NCI-H82 (cell line): Measurements from ENCODE around the gene HTN3.
"Not testable (repeated sequence)": the region's sequence is repeated elsewhere in the genome, so short reads cannot be mapped to it uniquely, and the experiment has no call there.

Experiments
- DNase-seq: peaks from one replicate; lab custom pipeline; 2025; lab: John Stamatoyannopoulos, UW

HTN3 gene

DNA sequence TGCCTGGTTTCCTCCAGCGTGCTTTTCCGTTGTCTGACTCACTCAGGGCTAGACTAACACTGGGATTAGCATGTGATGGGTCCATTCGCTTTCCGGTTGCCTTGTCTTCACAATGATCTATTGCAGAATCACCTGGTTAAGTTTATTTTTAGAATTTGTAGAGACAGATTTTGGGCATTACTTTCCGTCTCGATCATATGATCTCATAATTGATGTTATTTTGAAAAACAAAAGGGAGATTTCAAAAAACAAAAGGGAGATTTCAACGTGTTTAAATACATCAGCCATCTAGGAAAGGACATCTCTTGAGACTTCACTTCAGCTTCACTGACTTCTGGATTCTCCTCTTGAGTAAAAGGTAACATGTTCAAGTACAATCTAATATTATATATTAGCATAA lies at the start of gene HTN3:
TSS of gene HTN3 (plus strand) at position 301 of the 400 bp plus-strand sequence. CDS start 2,282 bp downstream, outside the sequence.
- not testable (repeated sequence) for DNase-seq

DNA sequence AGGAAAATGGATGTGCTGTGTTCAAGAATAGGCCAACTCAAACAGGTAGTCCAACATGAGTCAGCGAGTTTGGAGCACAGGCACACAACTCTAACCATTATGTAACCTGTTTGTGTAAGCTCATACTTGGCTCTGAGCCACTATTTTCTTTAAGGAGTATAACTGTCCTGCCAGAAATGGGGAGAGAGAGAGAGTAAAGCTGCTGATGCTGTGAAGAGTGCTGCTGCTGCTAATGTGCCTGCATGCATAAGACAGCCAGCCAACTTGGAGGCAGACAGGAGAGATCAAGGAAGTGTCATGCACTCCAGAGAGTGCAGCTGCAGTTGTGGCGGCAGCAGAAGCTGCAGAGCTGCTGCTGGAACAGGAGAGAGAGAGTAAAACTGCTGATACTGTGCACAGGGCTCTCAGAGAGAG lies 44.2 kb upstream of the HTN3 start:
- DNase-seq = peak; percentile 19

DNA sequence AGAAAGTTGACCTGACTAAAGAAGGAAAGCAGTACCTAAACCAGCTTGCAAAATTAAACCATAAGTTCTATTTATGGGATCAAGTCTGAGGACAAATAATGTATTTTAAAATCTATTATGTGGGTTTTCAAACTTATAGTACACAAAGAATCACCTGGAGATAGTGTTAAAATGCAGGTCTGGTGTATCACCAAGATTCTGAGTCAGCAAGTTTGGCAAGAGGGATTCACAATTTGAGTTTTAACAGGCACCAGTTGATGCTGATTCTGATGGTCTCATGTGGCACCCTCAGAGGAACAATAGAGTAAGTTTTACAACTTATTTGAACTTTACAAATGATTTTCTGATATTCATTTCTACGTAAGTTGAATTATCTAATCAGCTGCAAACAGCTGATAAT lies 41.6 kb upstream of the HTN3 start:
- no peak for DNase-seq

DNA sequence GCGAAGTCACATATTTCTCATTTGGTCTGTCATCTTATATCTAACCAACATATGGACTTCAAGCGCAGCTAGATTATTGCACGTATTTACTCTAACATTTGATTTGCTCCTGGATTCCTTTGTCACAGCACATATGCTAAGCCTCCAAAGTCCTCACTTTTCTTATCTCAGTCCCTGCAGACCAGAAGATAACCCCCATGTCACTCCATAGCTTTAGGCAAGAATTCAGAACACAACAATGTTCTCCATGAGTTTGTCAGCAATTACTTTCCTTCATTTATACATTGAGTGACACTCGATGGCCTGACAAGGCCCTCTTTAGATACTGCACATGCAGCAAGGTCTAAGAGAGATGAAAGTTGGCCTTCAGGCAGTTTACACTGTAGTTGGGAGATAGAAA lies 37.2 kb upstream of the HTN3 start:
- DNase-seq = no peak

DNA sequence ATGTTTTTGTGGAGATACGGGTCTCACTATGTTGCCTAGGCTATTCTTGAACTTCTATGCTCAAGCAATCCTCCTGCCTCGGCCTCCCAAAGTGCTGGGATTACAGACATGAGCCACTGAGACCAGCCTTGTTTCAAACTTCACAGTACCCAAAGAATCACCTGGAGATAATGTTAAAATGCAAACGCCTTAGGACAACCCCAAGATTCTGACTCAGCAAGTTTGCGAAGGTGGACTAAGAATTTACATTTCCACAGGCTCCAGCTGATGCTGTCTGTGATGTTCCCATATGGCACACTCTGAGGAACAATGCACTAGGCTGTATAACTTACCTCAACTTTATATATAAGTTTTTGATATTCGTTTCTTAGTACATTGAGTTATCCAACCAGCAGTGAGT lies 33.5 kb upstream of the HTN3 start:
- DNase-seq = no peak

DNA sequence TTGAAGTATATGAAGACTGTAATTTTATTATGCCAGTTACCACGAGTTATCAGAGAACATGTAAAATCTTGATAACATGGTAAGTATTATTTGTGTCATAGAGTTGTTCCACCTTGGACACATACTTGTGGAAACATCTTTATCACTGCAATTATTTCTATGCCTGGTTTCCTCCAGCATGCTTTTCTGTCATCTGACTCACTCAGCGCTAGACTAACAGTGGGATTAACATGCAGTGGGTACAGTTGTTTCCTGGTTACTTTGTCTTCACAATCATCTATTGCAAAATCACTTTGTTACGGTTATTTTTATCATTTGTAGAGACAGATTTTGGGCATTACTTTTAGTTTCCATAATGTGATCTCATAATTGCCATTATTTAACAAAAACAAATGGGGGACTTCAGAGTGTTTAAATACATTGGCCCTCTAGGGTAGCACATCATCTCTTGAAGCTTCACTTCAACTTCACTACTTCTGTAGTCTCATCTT lies 32.7 kb upstream of the HTN3 start, which contains the start of gene STATH:
TSS of gene STATH (plus strand) at position 441 of the 491 bp plus-strand sequence. CDS start 2,472 bp downstream, outside the sequence.
- no peak for DNase-seq

DNA sequence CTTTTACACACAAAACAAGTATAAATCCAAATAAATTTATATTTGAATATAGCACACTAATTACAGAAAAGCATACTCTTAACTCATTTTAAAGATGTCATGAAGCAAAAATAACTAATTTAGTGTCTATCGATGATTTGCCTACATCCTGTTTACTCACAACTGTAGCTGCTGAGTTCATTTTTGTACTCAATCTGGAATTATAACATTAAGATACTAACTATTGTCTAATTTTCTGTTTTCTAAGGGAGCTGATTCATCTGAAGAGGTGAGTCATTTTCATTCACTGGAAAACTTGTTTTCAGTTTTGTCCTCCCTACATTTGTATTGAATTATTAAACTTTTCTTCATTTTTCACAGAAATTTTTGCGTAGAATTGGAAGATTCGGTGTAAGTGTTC lies 28.8 kb upstream of the HTN3 start:
- DNase-seq = no peak

DNA sequence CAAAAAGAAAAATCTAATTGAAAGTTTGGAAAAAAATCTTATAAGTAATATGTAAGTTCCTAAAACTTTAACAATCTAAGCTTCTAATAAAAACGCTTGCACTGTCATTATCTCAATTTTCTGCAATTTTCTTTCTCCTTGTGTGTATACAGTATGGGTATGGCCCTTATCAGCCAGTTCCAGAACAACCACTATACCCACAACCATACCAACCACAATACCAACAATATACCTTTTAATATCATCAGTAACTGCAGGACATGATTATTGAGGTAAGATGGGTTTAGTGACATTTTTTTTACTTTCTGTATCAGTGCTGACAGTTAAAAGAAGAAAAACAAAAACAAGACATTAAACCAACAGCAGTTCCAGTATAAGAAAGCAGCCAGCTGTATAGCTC lies 27.5 kb upstream of the HTN3 start:
- DNase-seq = no peak

DNA sequence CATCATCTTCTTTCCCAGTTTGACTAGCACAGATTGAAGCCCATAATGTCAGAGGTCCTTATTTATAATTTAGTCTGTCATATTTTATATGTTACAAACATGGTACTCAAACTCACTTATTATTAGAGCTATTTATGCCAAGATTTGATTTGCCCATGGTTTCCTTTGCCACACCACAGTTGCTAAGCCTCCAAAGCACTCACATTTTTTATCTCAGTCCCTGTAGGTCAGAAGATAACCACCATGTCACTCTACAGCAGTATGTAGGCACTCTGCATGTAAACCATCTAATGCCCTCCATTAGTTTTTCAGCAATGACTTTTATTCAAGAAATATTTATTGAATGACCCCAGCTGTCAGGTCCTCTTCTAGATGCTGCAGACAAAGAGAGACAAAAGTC lies 25.8 kb upstream of the HTN3 start:
- no peak for DNase-seq

DNA sequence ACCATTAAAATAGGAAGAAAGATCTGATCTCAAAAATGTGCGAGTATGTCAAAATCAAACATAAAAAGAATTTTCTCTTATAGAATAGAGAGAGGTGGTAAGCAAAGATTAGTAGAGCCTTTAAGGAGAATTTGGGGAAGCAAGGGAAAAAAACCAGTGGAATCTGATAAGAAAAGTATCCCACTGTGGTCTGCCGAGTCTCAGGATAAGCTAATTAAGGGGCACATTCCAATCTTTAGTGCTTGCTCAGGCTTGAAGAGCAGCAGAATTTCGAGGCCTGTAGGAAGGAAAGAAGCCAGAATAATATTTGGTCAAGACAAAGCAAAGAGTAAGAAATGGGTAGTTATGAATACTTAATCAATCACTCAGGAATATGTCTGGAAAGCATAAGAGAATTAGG lies 19.5 kb upstream of the HTN3 start:
- no peak for DNase-seq

DNA sequence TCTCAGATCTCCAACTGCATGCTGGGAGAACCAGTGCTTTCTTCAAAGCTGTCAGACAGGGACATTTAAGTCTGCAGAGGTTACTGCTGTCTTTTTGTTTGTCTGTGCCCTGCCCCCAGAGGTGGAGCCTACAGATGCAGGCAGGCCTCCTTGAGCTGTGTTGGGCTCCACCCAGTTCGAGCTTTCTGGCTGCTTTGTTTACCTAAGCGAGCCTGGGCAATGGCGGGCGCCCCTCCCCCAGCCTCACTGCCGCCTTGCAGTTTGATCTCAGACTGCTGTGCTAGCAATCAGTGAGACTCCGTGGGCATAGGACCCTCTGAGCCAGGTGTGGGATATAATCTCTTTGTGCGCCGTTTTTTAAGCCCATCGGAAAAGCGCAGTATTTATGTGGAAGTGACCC lies 9.3 kb upstream of the HTN3 start:
- not testable (repeated sequence) for DNase-seq

DNA sequence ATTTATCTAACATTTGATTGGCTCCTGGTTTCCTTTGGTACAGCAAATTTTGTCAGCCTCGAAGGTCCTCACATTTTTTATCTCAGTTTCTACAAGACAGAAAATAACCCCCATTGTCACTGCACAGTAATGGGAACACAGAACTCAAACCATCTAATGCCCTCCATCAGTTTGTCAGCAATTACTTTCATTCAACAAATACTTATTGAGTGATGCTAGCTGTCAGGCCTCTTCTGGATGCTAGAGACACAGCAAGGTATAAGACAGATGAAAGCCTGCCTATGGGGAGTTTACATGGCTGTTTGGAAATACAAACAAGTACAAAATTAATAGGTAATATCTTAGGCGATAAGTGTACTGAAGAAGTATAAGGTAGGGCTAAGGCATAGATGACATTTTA lies 5.0 kb upstream of the HTN3 start:
- DNase-seq = no peak

DNA sequence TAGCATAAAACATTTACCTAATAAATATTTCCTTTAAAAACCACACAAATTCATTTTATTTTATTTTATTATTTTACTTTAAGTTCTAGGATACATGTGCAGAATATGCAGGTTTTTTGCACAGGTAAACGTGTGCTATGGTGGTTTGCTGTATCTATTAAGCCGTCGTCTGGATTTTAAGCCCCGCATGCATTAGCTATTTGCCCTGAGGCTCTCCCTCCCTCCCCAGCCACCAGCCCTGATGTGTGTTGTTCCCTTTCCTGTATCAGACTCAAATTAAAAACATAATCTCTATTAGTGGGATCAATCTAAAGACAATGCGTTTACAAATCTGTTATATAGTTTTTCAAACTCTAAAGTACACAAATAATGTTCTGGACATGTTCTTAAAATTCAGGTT lies 1.2 kb upstream of the HTN3 start:
- no peak for DNase-seq

DNA sequence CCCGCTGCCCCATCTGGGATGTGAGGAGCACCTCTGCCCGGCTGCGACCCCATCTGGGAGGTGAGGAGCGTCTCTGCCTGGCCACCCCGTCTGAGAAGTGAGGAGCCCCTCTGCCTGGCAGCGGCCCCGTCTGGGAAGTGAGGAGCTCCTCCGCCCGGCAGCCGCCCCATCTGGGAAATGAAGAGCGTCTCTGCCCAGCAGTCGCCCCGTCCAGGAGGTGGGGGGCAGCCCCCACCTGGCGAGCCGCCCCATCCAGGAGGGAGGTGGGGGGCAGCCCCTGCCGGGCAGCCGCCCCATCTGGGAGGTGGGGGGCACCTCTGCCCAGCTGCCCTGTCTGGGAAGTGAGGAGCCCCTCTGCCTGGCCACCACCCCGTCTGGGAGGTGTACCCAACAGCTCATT lies 9.3 kb downstream of the HTN3 start:
- DNase-seq = not testable (repeated sequence)

DNA sequence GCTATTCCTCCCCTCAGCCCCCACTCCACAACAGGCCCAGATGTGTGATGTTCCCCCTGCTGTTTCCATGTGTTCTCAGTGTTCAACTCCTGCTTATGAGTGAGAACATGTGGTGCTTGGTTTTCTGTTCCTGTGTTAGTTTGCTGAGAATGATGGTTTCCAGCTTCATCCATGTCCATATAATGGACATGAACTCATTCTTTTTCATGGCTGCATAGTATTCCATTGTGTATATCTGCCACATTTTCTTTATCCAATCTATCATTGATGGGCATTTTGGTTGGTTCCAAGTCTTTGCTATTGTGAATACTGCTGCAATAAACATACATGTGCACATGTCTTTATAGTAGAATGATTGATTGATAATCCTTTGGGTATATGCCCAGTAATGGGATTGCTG lies 11.7 kb downstream of the HTN3 start:
- not testable (repeated sequence) for DNase-seq

DNA sequence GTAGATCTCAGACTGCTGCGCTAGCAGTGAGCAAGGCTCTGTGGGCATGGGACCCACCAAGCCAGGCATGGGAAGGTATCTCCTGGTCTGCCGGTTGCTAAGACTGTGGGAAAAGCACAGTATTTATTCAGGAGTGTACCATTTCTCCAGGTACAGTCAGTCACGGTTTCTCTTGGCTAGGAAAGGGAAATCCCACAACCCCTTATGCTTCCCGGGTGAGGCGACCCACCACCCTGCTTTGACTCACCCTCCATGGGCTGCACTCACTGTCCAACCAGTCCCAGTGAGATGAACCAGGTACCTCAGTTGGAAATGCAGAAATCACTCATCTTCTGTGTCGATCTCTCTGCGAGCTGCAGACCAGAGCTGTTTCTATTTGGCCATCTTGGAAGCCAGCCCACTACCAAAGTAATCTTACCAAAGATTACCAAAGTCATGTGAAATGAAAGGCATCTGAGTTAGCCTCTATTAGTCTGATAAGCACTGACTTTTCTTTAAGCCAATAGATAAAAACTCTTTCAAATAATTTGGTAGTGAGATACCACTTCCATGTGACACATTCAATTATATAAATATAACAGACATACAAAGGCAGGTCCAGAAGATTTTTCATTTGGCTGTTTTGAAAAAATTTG lies 13.5 kb downstream of the HTN3 start:
- DNase-seq = no peak

DNA sequence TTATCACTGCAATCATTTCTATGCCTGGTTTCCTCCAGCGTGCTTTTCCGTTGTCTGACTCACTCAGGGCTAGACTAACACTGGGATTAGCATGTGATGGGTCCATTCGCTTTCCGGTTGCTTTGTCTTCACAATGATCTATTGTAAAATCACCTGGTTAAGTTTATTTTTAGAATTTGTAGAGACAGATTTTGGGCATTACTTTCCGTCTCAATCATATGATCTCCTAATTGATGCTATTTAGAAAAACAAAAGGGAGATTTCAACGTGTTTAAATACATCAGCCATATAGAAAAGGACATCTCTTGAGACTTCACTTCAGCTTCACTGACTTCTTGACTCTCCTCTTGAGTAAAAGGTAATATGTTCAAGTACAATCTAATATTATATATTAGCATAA lies 21.9 kb downstream of the HTN3 start, which contains the start of gene HTN1:
TSS of gene HTN1 (plus strand) at position 301 of the 400 bp plus-strand sequence. CDS start 2,639 bp downstream, outside the sequence.
- not testable (repeated sequence) for DNase-seq

DNA sequence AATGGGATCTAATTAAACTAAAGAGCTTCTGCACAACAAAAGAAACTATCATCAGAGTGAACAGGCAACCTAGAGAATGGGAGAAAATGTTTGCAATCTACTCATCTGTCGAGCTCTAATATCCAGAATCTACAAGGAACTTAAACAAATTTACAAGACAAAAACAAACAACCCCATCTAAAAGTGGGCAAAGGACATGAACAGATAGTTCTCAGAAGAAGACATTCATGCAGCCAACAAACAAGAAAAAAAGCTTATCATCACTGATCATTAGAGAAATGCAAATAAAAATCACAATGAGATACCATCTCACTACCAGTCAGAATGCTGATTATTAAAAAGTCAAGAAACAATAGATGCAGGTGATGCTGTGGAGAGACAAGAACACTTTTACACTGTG lies 28.3 kb downstream of the HTN3 start:
- DNase-seq = not testable (repeated sequence)

DNA sequence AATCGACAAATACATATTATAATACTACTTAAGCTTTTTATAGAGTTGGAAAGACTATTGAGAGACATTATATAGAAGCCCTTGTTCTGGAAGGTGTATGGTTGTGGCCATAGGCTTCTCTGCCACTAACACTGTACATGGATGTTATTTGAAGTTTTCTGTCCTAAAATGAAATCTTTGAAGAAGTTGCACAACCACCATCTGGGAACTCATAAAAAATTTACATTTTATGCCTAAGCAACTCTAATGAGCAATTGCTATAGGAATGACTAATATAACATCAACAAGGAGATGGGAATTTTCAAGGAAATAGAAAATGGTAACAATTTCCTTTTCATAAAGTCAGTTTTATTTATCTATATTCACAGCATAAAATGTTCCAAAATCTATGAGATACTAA lies 29.4 kb downstream of the HTN3 start:
- DNase-seq = no peak

DNA sequence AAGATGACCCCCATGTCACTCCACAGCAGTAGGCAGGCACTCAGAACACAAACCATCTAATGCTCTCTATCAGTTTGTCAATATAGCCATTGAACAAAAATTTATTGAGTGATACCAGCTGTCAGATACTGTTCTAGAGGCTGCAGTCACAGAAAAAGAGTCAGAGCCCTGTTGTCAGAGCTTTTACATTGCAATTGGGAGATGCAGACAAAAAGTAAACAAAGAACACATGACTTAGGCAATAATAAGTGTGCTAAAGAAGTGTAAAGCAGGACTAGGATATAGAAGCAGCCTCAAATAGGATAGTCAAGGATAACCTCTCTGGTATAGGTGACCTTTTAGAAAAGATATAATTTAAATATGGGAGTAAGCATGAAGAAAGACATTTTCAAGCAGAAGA lies 30.9 kb downstream of the HTN3 start:
- no peak for DNase-seq

DNA sequence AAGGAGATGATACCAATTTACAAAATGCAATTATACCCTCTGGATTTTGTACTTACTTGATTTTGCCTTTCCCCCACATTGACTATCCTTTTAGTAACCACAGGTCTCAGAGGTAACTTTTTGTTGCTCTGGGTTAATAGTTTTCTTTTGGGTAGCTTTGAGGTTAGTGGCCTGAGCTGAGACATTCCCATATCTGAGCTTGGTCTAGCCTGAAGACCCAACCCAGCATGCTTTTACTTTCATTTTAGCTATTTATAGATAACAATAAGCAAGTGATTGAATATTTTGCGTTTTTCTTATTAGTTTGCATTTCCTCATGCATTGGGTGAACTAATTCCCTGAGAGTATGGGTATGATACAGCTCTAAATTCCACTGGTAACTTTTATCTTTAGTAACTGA lies 33.7 kb downstream of the HTN3 start:
- no peak for DNase-seq

DNA sequence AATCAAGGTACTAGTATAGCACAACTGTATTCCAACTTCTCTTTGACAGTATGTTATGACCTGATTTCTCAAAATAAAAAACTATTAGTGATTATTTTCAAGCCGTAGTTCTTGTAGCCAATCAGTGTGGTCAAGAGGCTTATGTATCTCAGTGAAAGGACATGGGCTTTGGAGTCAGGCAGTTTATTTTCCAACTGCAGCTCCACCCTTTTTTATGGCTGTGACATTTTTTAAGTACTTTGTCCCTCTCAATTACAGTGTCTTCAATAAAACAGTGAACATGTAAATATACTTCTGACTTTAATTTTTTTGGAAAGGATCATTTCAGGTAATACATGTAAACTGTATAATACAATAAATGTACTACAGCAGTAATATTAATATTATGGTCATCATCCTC lies 51.9 kb downstream of the HTN3 start:
- no peak for DNase-seq
